ENCODE data around the gene AP5S1.

Gene AP5S1

GRCh38 chr20:3819411-3820047 lies 818 bp upstream of the AP5S1 start:
- TF ChIP-seq, protein P1, sequence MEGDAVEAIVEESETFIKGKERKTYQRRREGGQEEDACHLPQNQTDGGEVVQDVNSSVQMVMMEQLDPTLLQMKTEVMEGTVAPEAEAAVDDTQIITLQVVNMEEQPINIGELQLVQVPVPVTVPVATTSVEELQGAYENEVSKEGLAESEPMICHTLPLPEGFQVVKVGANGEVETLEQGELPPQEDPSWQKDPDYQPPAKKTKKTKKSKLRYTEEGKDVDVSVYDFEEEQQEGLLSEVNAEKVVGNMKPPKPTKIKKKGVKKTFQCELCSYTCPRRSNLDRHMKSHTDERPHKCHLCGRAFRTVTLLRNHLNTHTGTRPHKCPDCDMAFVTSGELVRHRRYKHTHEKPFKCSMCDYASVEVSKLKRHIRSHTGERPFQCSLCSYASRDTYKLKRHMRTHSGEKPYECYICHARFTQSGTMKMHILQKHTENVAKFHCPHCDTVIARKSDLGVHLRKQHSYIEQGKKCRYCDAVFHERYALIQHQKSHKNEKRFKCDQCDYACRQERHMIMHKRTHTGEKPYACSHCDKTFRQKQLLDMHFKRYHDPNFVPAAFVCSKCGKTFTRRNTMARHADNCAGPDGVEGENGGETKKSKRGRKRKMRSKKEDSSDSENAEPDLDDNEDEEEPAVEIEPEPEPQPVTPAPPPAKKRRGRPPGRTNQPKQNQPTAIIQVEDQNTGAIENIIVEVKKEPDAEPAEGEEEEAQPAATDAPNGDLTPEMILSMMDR (IDR thresholded peaks at IDR 0.05; ENCODE audit: low read depth, low read length) = no peak
- H3K36me3 ChIP-seq = peaks cover 8% of the 10 kb centered on the region
- peak overlapping the region; percentile 78 for H3K4me3 ChIP-seq (ENCODE audit: low read depth, low read length)
- peaks cover 11% of the 10 kb centered on the region for H3K4me1 ChIP-seq
- H3K27me3 ChIP-seq = no peaks in the 10 kb centered on the region
- DNase-seq = no peak
- no peaks in the 10 kb centered on the region for H3K9me3 ChIP-seq

DNA sequence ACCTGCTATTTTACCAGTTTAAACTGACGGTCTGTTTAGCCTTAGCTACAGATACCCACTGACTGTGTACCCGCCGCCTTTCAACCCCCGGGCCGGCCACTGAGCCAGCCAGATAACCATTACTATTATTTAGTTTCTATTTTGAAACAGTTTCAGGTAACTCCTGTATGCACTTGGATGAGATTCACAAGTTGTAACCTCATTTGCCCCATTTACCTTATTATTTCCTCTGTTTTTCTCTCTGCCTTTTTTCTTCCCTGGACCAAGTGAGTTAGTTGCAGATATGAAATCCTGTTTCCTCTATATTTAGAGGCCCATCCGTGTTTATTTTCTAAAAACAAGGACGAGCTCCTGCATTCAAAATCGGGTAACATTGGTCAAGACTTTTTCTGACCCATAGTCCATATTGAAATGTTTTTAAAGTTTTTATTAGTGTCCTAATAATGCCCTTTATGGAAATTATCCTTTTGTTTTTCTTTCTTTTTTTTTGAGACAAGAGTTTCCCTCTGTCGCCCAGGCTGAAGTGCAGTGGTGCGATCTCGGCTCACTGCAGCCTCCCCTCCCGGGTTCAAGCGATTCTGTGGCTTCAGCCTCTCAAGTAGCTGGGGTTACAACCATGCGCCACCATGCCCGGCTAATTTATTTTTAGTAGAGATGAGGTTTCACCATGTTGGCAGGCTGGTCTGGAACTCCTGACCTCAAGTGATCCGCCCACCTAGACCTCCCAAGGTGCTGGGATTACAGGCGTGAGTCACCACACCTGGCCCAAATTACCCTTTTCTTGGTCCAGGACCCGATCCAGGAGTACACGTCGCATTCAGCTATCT lies 767 bp downstream of the AP5S1 start:
- H3K36me3 ChIP-seq = peaks cover 8% of the 10 kb centered on the region
- no peaks in the 10 kb centered on the region for H3K27me3 ChIP-seq
- peaks cover 18% of the 10 kb centered on the region for H3K4me1 ChIP-seq
- H3K9me3 ChIP-seq = no peaks in the 10 kb centered on the region
- TF ChIP-seq, protein P1 (IDR thresholded peaks at IDR 0.05; ENCODE audit: low read depth, low read length) = no peak
- H3K4me3 ChIP-seq (ENCODE audit: low read depth, low read length) = peak overlapping the region; percentile 78
- no peak for DNase-seq

DNA sequence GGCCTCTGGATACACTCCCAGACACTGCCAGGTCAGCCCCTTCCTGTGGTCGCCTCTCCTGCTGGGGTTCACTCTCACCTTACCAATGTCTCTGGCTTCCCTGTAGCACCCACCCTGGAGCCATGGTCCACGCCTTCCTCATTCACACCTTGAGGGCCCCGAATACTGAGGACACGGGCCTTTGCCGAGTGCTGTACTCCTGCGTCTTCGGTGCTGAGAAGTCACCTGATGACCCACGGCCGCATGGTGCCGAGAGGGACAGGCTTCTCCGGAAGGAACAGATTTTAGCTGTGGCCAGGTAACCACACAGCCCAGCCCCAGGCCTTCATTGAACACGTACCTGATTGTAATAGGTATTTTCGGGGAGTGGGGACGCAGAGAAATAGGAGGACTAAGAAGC lies 1.6 kb downstream of the AP5S1 start:
- Histone ChIP-seq H3K4me3 (ENCODE audit: low read depth, low read length) (no peak overlapping the region), H3K4me1 (peaks cover 18% of the 10 kb centered on the region)

DNA sequence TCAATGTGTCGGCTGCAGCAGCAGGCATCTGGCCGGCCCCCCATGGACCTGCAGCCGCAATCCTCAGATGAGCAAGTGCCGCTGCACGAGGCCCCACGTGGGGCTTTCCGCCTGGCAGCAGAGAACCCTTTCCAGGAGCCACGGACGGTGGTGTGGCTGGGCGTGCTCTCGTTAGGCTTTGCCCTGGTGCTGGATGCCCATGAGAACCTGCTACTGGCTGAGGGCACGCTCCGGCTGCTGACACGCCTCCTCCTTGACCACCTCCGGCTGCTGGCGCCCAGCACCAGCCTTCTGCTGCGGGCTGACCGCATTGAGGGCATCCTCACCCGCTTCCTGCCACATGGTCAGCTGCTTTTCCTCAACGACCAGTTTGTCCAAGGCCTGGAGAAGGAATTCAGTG lies 3.5 kb downstream of the AP5S1 start:
- peaks cover 12% of the 10 kb centered on the region for H3K4me1 ChIP-seq
- H3K27me3 ChIP-seq = no peaks in the 10 kb centered on the region
- no peak for DNase-seq
- no peaks in the 10 kb centered on the region for H3K9me3 ChIP-seq
- no peak overlapping the region for H3K4me3 ChIP-seq (ENCODE audit: low read depth, low read length)
- TF ChIP-seq, protein P1 (IDR thresholded peaks at IDR 0.05; ENCODE audit: low read depth, low read length) = no peak
- peaks cover 8% of the 10 kb centered on the region for H3K36me3 ChIP-seq

More for the DNA sequence above, 1.6 kb downstream of the AP5S1 start:
- H3K36me3 ChIP-seq = peaks cover 8% of the 10 kb centered on the region
- TF ChIP-seq, protein P1 (IDR thresholded peaks at IDR 0.05; ENCODE audit: low read depth, low read length) = no peak
- no peak for DNase-seq
- H3K9me3 ChIP-seq = no peaks in the 10 kb centered on the region
- no peaks in the 10 kb centered on the region for H3K27me3 ChIP-seq

DNA sequence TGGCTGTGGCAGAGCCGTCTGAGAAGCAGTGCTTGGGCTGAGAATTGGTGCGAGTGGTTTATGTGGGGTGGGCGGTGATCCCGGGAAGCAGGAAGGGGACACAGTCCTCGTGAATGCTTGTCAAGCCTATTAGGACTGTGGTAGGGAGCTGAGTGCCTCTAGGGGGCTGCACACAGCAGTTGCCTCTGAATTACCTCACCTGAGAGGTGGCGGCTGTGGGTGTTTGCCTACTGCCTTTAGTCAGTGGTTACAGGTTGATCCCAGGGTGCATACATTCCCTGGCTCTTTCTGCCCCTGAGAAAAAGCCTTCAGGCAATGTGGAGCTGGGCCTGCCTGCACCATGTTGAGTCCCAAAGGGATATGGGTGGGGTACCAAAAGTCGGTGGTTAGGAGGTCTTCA lies 5.2 kb downstream of the AP5S1 start:
- Histone ChIP-seq H3K9me3 (no peaks in the 10 kb centered on the region), H3K4me1 (peaks cover 7% of the 10 kb centered on the region), H3K36me3 (peaks cover 8% of the 10 kb centered on the region), H3K27me3 (no peaks in the 10 kb centered on the region), H3K4me3 (ENCODE audit: low read depth, low read length) (no peak overlapping the region)
- TF ChIP-seq, protein P1 (IDR thresholded peaks at IDR 0.05; ENCODE audit: low read depth, low read length) = peak; percentile 9; the same call in 1 of the 2 replicates
- DNase-seq = no peak

DNA sequence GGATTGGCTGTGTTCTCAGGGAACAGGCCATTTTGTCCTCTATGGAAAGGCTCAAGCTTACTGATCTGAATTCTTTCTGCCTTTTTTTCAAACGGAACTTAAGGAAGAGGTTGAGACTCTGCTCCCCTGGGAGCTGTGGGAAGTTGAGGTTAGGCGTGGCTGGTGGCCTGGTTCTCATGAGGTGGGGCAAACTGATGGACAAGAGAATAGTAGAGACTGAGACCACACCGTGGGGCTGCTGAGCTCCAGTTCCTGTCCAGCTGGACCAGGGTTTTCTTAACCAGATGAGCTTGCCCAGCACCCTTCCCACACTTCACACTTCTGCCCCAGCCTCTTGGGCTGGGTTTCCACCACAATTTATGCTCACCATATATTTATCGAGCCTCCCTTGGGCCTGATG lies 6.1 kb downstream of the AP5S1 start:
- no peaks in the 10 kb centered on the region for H3K9me3 ChIP-seq
- H3K27me3 ChIP-seq = no peaks in the 10 kb centered on the region
- peaks cover 8% of the 10 kb centered on the region for H3K36me3 ChIP-seq
- H3K4me1 ChIP-seq = peaks cover 7% of the 10 kb centered on the region
- TF ChIP-seq, protein P1 (IDR thresholded peaks at IDR 0.05; ENCODE audit: low read depth, low read length) = no peak
- no peak overlapping the region for H3K4me3 ChIP-seq (ENCODE audit: low read depth, low read length)
- DNase-seq = no peak

Data from BE2C (cell line).